Hematopoietic multipotent progenitor cell treated with erythropoietin and hydrocortisone succinate and interleukin-3 and kit ligand, for 17 days (in vitro differentiated cells): ENCODE data around the gene HSPA1A.
A peak's percentile ranks its signal among the peaks of the same experiment; 100 is the strongest.
"Not testable (repeated sequence)": the region's sequence is repeated elsewhere in the genome, so short reads cannot be mapped to it uniquely, and the experiment has no call there.

Experiments used
- DNase-seq: peaks from one replicate; pipeline ENCODE4 v3.0.0-alpha.2; 2015; ENCODE audit warnings: low spot score

Gene HSPA1A

GRCh38 chr6:31811645-31812044 is 3.7 kb upstream of the HSPA1A start:
- no peak for DNase-seq

DNA sequence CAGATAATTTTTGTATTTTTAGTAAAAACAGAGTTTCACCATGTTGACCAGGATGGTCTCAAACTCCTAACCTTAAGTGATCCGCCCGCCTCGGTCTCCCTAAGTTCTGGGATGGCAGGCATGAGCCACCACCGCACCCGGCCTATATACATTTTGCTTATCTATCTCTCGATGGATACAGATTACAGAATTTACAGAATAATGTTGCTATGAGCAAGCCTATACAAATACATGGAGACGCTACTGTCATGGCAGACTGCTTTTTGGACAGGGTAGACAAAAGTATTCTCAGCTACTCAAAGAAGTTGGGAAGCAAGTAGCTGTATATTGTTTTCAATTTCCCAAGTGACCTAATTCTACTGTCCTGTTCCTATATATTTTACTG is 1.9 kb upstream of the HSPA1A start:
- DNase-seq: no peak

- peak; percentile 88 for DNase-seq
Observed at GRCh38 chr6:31814677-31815024, 692 bp upstream of the HSPA1A start.

DNA sequence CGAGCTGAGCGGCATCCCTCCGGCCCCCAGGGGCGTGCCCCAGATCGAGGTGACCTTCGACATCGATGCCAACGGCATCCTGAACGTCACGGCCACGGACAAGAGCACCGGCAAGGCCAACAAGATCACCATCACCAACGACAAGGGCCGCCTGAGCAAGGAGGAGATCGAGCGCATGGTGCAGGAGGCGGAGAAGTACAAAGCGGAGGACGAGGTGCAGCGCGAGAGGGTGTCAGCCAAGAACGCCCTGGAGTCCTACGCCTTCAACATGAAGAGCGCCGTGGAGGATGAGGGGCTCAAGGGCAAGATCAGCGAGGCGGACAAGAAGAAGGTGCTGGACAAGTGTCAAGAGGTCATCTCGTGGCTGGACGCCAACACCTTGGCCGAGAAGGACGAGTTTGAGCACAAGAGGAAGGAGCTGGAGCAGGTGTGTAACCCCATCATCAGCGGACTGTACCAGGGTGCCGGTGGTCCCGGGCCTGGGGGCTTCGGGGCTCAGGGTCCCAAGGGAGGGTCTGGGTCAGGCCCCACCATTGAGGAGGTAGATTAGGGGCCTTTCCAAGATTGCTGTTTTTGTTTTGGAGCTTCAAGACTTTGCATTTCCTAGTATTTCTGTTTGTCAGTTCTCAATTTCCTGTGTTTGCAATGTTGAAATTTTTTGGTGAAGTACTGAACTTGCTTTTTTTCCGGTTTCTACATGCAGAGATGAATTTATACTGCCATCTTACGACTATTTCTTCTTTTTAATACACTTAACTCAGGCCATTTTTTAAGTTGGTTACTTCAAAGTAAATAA is 2.0 kb downstream of the HSPA1A start:
- not testable (repeated sequence) for DNase-seq

DNA sequence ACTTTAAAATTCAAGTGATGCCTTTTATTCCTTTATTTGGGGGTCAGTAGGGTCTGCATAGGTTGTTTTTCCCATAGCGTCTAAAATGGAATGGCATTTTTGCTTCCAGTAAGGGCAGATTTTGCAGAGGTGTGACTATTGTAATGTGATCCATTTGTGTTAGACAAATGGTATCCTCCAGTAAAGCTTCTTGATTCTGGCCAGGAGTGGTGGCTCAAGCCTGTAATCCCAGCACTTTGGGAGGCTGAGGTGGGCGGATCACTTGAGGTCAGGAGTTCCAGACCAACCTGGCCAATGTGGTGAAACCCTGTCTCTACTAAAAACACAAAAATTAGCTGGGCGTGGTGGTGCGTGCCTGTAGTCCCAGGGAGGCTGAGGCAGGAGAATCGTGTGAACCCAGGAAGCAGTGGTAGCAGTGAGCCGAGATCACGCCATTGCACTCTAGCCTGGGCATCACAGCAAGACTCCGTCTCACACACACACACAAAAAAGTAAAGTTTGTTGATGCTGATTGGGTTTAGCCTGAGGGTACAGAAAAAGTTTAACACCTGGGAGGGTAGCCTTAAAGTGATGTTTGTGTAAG is 2.7 kb downstream of the HSPA1A start:
- DNase-seq: not testable (repeated sequence)

- no peak for DNase-seq
Observed at GRCh38 chr6:31819871-31820299, 4.5 kb downstream of the HSPA1A start.

- DNase-seq: not testable (repeated sequence)
Observed at GRCh38 chr6:31820399-31820798, 5.1 kb downstream of the HSPA1A start.

DNA sequence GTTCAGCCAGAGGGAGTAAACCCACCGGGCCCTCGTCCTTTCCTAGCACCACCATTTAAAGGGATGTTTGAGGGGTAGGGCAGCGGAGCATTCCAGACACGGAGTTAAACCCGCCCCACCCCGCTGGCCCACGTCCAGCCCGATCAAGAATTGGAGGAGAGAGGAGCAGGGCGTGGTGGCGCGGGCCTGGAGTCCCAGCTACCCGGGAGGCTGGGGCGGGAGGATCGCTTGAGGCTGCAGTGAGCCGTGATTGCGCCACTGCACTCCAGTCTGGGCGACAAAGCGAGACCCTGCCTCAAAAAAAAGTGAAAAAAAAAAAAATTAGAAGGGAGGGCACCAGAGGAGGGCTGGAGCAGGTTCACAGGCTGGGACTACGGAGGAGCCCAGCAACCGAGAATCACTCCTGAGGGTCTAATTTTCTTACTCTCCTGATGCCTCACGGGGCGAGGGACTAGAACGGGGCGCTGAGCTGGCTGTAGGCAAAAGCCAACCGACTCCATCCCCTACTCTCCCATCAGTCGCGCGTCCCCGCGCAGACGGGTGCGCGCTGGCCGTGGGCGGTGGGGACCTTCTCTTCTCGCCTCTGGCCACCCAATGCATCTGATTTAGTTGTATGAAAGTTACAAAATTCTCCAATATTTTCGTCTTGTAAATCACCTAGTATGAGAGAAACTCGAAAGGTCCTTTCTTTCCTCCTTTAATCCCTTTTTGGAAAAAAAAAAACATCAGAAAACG is 6.1 kb downstream of the HSPA1A start:
- DNase-seq: peak; percentile 89

DNA sequence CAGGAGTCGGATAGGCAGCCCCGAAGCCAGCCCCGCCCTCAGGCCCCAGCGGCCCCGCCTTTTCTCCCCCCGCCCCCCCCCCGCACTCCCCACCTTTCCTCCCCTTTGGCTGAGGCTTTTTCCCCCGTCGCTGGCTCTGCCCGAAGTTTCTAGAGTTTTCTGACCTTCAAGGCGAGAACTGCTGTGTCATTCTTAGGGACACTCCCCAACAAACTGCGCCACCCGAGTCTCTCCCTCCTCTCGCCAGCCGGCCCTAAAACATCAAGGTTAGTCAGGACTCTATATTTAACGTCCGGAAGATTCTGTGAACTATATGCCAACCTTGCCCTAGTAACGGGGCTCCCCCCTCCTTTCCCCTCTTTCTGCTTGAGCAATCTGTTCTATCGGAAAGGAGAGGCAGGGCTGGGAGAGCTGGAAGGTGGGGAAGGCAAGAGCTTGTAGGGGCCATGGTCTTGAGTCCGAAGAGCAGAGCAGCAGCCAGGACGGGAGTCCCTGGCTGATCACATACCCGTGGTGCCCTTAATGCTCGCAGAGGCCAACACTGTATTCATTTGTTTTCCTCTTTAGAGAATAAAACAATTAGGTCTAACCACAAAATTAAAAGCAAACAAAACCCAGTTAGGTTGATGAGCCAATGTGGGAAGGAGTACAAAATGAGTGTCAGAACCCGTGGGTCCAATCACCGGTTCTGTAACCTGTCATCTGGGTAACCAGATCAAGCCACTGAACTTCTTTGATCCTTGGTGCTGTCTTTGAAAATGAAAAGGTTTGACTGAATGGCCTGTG is 6.9 kb downstream of the HSPA1A start:
- peak; percentile 97 for DNase-seq

DNA sequence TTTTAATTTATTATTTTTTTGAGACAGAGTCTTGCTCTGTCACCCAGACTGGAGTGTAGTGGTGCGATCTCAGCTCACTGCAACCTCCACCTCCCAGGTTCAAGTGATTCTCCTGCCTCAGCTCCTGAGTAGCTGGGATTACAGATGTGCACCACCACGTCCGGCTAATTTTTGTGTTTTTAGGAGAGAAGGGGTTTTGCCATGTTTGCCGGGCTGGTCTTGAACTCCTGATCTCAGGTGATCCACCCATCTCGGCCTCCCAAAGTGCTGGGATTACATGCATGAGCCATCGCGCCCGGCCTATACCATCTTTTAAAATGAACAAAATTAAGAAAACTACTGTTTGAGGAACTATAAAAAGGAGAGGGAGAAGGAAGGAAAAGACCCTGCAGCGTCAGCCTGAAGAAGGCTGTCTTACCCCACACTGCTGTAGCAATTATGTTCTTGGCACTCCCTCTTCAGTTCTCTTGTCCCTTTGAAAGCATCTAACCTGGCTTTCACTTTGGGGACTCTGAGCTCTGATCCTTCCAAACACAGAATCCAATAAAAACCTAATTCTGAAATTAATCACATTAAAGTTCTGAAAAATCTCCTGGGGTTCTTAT is 8.4 kb downstream of the HSPA1A start:
- not testable (repeated sequence) for DNase-seq

- DNase-seq: no peak
Observed at GRCh38 chr6:31825553-31825952, 10.2 kb downstream of the HSPA1A start.

GRCh38 chr6:31826793-31827285 is 11.5 kb downstream of the HSPA1A start:
- DNase-seq: no peak

DNA sequence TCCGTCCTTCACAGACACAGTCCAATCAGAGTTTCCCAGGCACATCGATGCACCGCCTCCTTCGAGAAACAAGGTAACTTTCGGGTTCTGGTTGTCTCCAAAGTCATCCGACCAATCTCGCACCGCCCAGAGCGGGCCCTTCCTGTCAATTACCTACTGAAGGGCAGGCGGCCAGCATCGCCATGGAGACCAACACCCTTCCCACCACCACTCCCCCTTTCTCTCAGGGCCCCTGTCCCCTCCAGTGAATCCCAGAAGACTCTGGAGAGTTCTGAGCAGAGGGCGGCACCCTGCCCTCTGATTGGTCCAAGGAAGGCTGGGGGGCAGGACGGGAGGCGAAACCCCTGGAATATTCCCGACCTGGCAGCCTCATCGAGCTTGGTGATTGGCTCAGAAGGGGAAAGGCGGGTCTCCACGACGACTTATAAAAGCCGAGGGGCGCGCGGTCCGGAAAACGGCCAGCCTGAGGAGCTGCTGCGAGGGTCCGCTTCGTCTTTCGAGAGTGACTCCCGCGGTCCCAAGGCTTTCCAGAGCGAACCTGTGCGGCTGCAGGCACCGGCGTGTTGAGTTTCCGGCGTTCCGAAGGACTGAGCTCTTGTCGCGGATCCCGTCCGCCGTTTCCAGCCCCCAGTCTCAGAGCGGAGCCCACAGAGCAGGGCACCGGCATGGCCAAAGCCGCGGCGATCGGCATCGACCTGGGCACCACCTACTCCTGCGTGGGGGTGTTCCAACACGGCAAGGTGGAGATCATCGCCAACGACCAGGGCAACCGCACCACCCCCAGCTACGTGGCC is 12.1 kb downstream of the HSPA1A start, which contains the start of gene HSPA1B:
TSS of gene HSPA1B (plus strand) at position 453 of the 794 bp plus-strand sequence. CDS start at position 666, 213 bp downstream.
- peak; percentile 98 for DNase-seq

DNA sequence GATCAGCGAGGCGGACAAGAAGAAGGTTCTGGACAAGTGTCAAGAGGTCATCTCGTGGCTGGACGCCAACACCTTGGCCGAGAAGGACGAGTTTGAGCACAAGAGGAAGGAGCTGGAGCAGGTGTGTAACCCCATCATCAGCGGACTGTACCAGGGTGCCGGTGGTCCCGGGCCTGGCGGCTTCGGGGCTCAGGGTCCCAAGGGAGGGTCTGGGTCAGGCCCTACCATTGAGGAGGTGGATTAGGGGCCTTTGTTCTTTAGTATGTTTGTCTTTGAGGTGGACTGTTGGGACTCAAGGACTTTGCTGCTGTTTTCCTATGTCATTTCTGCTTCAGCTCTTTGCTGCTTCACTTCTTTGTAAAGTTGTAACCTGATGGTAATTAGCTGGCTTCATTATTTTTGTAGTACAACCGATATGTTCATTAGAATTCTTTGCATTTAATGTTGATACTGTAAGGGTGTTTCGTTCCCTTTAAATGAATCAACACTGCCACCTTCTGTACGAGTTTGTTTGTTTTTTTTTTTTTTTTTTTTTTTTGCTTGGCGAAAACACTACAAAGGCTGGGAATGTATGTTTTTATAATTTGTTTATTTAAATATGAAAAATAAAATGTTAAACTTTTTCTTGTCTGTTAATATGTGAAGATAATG is 14.4 kb downstream of the HSPA1A start:
- peak; percentile 88 for DNase-seq

- peak; percentile 50 for DNase-seq
Observed at GRCh38 chr6:31830886-31831335, 15.6 kb downstream of the HSPA1A start.

DNA sequence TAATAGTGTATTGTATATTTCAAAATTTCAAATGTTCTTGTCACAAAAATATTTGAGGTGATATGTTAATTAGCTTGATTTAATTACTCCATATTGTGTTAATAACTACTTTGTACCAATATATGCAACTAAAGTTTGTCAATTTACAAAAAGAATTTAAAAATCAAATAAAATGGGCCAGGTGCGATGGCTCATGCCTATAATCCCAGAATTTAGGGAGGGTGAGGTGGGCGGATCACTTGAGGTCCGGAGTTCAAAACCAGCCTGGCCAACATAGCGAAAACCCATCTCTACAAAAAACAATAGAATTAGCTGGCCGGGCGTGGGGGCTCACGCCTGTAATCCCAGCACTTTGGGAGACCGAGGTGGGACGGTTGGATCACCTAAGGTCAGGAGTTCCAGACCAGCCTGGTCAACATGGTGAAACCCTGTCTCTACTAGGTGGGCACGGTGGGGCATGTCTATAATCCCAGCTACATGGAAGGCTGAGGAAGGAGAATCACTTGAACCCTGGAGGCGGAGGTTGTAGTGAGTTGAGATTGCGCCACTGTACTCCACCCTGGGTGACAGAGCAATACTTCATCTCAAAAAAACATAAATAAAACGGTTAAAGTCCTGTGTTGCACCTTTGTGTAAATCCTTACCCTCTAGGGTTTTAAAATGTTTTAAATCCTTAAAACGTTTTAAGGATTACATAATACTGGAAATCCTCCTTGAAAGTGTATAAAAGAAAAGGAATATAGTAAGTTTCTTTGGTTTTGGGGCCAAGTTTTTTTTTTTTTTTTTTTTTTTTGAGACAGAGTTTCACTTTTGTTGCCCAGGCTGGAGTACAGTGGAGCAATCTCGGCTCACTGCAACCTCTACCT is 16.2 kb downstream of the HSPA1A start:
- DNase-seq: peak; percentile 75

GRCh38 chr6:31834367-31835250 is 19.3 kb downstream of the HSPA1A start:
- DNase-seq: peak; percentile 79

DNA sequence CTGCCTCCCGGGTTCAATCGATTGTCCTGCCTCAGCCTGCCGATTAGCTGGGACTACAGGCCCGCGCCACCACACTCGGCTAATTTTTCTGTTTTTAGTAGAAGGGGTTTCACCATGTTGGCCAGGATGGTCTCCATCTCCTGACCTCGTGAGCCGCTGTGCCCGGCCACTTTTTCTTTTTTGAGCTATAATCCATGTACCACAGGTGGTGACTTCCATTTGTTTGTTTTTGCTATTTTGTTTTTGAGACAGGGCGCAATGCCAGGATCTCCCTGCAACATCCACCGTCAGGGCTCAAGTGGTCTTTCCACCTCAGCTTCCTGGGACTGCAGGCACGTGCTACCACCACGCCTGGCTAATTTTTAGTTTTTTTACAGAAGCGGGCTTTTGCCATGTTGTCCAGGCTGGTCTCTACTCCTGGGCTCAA is 20.7 kb downstream of the HSPA1A start:
- peak; percentile 61 for DNase-seq
